GM18858 (cell line): ENCODE results near the gene INSRR.

Source experiments
- ATAC-seq: cut with Tn5 transposase; IDR thresholded peaks from one replicate; pipeline ENCODE4 v1.9.1; 2021; ENCODE audit not compliant: unreplicated experiment

Gene INSRR

DNA sequence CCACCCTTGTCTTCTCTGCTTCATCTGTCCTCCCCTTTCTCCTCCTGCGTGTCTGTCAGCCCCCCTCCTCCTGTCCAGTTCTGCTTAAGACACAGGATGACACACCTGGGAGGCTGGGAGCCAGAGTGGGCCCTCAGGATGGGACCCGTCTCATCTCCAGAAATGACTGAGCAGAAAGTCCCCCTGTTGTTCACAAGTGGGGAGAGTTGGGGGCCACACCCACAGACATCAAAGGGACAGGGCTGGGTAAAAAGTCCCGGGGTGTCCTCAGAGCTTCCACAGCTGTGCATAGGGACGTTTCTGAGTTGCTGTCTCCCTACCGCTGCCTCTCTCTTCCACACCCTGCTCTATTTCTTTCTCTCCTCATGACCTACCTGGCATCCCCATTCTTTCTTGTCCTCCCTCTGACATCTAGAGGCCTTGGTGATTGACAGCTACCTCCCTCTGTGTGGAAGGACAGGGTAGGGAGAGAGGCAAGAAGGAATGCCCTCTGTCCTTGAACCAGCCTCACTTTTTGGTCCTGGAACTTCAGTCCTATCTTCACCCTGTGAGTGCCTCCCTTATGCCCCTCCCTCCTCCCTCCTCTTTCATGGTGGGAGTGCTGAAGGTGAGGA, 22.8 kb downstream of the INSRR start:
- ATAC-seq, result no peak

DNA sequence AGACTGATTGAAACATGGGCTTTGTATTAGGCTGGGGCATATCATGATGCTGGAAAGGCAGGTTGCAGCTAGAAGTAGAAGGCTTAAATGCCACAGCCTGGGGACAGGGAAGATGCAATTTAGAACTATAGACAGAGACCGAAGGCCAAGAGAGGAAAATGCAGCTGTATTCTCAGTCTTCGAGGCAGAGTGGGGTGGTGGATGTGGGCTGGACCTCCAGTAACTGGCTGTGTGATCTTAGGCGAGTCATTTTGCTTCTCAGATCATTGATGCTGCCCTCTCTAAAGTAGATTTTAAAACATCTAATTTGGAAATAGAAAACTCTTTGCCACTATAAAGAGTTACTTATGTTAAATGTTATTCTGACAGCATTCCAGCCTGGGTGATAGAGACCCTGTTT, 24.6 kb downstream of the INSRR start:
- no peak for ATAC-seq

DNA sequence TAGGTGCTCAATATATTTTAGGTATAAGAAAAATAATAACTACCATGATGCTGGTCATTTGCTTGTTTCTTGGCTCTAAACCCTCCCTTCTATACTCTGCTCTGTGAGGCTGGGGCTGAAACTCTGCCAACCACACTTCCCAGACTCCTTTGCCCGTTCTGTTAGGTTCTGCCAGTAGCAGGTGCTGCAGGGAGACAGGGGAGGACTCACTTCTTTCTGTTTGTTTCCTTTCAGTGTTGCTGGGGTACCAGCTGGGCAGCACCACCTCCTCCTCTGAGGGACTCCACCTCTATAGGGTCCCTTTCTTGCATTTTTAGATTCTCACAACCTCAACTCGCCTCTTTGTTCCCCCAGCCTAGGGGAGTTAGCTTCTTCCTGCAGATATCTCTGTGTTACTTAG, 25.3 kb downstream of the INSRR start:
- no peak for ATAC-seq

DNA sequence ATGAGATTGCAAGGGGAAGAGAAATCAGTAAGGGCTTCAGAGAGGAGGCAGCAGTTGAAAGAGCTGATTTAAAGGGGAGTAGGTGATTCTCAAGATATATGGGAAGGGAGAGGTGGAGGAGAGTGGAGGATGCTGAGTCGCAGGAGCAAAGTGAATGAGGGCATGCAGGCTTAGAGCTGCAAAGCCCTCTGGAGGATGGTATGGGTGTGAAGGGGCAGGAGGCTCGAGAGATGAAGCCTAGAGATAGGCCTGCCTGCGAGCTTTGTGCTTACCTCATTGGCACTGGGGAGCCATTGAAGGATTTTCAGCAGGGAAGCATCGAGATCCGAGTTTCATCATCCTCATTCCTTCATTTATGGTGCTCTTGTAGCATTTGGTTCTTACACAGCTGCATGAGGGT, 26.5 kb downstream of the INSRR start:
- no peak for ATAC-seq

DNA sequence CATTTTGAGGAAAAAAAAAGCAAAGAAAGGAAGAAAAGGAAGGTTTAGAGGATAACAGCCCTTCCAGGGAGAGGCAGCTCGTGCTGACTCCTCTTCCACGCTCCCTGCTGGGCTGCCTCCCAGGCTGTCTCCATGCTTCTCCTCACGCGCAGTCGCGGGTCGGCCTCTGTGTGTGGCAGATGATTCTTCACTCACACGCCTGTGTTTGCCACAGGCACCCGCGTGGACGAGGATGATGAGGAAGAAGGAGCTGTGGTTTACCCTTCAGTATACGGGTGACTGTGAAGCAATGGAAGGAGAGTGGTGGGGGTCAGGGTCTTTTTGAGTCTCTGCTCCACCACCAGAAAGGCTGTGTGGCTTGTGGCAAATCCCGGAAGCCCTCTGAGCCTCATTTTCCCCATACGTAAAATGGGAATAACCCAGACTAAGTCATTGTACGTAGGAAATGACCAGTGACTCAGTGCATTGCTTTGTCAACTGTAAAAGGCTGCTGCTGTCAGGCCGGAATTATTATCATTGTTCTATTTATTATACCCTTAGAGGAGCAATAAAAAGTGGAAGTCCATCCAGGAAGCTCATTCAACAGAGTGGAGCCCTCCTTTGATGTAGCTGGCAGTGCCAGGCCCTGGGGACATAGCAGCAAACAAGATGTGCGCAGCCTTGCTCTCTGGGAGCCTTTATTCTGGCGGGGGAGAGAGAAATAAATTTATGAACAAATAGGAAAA, 30.4 kb downstream of the INSRR start:
- no peak for ATAC-seq

DNA sequence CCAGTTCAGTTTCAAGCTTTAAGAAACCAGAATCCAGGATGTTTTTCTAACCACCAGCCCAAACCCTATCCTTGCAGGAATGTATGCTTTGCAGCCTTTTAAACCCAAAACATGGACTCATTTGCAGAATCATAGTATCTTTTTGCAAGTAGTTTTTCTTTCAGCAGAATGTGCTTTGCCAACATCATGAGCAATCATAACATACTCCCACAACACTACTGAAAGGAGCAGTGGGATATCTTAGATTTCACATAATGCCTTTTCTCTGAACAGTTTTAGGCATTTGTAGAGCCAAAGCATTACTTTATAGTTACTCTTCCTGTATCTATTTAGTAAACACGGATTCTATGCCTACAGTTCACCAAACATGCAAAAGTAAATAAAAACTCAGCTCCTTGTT, 32.3 kb downstream of the INSRR start:
- no peak for ATAC-seq

DNA sequence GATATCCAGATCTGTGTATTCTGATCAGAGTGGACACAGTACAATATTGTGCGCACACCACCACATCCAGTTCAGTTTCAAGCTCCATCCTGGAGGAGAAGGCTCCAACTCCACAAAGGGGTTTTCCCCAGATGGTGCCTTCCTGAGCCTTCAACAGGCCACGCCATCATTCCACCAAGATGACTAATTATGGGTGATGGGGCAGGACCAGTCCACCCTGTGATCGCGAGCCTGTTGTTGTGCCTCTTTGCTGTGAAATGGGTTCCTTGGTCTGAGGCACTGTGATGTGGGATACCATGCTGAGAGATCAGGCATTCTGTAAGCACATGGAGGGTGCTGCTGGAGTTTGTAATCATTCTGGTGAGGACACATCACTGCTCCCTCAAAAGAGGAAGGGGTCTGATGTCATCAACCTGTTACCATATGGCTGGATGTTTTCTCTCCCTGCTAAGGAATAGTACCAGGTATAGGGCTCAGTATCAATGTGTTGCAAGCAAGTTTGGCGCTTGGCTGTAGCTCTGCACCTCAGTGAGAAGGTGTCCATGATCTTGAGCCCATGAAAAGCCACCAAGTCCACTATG, 35.6 kb downstream of the INSRR start:
- ATAC-seq, result no peak

DNA sequence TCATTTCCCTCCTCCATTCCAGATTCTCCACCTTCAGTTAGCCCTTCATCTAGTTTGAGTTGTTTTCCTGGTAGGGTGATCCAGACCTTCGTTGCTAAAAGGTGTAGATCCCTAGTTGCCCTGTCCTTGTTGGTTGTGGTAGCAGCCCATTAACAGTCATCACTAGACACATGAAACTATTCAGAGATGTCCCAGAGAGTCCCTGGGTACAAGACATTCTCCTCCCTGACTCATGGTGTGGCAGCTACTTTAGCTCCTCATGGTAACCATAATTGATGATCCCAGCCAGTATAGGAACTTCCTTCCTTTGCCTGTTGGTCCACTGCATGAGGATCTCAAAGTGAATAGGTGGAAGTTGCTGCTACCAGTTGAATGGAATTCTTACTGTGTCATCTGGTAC, 36.2 kb downstream of the INSRR start:
- no peak for ATAC-seq

DNA sequence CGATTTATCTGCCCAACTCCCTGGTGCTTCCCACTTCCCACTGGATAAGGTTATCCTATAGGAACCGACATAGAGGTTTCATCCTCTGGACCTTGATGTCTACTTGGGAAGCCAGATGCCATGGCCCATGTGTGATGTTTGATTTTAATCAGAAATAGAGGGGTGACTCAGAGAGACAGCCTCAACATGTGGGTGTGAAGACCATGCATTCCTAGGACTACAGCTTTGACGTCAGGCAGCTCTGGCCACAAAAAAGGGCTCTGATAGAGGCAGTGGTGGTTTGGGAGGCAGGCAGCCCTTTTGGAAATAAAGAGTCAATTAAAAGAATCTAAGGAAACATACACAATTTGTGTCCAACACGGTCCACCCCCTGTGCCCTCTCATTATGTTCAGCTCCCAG, 37.1 kb downstream of the INSRR start:
- no peak for ATAC-seq

DNA sequence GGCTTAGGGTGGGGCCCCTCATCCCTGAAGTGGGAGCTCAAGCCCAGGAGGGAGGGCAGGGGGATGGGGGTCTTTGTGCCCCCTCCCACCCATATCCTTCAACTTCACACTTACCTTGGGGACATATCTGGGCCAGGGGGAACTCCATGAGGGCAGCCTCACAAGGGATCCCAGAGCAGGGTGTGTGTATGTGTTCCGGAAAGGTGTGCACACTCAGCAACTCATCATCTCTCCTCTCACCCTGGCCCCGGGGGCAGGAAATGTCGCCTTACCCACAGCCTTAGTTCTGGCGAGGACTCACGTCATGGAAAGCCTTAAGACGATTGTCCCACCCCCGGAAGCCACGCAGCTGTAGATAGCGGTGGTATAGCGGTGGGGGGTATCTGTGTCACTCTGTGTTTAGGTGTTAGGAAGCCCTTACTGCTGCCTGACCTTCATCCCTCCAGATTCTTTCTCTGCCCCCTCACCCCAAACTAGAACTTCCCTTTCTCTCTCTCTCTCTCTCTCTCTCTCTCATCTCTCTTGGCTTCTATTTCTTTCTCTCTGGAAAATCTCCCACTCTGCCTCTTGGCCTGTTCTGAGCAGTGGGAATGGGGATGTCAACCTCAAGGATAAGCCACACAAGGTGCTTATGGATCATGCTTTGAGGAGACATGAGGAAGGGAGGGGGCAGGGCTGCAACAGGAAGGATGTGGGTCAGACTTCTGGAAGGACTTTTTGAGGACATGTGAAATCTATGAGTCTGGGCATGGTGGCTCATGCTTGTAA, 42.2 kb downstream of the INSRR start, which contains the start of gene SH2D2A:
Gene SH2D2A (minus strand): TSS at position 288 of the 768 bp plus-strand sequence. CDS start 140 bp downstream, at position 148.
- peak; percentile 63 for ATAC-seq

DNA sequence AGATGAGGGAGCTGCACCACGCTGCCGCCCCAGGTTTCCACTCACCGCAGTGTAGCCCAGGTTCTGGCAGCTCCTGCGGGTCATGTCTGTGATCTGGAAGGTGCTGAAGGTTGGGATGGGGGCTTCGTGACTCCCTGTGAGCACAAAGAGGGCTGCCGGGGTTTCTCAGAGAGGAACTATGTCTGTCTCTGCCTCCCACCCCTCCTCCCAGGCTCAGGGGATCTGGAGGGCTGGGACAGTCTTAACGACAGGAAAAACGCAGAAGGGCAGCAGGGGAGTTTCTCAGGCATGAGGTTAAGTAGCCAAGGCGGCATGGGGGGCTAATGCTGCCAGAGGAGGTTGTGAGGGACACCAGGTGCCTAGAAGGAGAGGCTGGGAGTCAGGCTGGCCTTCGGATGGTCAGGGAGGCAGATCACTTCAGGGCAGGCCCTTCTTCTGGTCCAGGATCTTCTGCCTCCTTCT, 42.9 kb downstream of the INSRR start:
- ATAC-seq, result no peak

DNA sequence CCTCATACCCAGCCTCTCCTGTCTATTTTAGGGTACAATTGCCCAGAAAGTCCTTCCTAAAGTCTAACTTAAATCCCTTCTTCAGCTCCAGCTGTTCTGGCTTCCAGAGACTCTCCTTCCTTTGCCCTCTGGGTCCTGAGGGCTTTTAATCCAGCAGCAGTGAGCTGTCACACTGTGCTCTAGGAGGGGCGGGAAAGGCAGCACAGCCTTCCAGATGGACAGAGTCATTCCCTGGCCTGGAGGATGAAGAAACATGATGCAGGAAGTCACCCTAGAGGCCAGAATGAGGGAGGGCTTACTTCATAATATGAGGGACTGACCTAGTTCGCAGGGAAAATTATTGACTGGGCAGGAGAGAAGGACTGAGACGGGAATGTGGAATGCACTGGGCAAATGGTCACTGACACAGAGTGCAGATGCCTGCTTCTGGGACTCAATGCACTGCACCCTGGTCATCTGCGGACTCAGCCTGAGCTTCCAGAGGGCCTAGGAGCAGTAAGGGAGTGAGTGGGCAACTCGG, 43.5 kb downstream of the INSRR start:
- no peak for ATAC-seq

DNA sequence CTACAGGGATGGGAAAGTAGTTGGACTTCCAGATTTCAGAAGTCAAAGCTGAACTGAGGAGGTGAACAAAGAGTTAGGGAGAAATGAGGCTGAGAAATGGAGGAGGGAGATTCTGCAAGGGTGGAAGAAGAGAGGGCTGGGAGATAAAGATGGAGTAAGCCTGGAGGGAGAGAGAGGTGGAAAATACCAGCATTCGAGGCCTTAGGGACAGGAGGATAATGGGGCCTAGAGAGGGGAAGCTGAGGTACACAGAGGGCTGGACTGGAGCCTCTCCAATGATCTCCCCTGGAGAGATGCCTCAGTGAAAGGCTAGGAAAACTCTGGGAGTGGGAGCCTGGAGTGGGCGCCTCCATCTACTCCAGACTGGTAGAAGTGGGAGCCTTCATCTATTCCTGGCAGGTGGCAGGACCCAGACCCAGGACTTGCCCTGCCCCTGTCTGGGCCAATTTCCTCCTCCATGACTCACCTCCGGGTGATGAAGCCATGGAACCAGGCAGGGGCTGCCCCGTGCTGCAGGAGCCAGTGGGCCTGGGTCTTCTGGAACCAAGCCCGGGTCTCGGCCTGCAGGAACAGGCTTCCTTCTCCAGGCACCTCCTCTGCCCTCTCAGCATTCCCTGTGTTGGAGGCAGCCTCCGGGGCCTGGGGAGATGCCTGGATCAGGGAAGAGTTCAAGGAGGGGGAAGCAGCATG, 44.2 kb downstream of the INSRR start:
- no peak for ATAC-seq

DNA sequence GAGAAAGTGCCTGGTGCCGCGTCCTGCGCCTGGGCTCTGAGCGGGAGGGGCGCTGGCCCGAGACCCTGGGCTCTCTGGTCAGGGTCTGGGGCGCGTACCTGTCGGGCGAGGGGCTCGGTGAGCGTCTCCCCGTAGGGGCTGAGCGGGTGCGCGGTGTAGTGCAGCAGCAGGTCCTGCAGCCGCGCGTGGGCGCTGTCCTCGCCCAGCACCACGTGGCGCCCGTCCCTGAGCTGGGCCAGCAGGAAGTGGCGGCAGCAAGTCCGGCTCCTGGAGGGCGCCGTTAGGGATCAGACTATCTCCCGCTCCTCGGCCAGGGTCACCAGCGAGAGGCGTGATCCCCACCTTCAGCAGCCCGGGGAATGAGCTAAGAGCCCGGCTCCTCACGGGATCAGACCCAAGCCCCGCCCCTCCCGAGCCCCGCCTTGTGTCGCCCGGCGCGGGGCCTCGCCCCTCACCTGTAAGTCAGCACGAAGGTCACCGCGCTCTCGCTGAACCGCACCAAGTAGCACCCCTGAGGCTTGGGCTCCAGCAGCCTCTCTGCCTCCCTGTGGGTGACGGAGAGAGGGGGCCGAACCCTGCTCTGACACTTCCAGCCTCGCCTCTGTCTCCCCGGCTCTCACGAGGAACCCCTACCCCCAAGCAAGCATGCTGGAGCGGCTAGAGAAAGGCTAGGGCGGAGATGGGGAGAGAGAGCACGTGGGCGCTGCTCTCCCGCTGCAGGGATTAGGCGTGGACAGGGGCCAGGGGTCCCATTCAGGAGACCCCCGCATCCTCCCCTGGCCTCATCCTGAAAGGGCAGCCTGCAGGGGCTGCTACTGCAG, 45.0 kb downstream of the INSRR start:
- no peak for ATAC-seq

DNA sequence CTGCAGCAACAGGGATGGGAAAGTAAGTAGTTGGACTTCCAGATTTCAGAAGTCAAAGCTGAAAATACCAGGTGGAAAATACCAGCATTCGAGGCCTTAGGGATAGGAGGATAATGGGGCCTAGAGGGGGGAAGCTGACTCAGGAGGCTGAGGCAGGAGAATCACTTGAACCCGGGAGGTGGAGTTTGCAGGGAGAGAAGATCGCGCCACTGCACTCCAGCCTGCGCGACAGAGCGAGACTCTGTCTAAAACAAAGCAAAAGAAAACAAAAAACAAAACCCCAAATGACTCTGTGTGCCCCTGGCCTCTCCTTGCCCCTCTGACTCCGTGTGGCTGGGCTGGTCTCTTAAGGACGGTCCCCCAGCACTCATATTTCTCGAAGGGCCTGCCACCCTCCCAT, 45.6 kb downstream of the INSRR start:
- no peak for ATAC-seq

DNA sequence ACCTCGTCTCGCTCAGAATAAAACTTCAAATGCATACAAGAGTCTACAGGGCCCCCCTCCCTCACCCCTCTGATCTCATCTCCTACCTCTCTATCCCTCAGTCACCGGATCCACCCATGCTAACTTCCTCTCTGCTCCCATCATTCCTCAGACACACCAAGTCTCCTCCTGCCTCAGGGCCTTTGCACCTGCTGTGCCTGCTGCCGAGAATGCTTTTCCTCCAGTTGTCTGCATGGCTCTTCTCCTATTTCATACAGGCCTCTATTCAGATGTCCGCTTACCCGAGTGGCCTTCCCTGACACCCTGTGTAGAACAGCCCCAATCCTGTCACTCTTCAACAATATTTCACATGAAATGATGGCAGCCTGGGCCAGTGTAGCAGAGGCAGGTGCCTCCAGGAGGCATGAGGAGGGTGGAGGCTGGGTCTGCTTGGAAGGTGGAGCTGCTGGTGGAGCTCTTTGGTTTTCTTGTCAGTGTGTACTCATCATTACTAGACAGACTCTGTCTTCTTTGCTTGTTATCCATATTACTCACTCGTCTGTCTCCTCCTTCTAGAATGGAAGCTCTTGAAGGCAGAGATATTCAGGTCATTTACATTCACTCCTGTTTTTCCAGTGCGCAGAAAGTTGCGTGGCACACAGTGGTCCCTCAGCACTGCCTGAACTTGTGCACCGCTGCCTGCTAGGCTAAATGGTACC, 46.5 kb downstream of the INSRR start:
- no peak for ATAC-seq

DNA sequence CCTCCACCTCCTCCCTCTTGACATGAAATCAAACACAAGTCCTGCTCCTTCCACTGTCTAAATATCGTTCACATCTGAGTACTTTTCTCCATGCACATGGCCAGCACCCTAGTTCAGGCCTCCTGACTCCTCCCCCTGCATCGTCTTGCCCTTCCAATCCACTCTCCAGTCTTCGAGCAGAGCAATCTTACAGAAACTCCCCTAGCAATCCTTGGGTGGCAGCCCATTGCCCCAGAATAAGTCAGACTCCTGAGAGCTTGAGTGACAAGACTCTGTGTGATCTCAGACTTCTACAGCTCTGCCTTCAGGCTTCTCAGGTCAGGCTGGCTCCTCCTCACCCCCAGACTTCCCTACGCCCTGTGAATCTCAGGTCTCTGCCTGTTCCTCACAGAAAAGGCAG, 47.7 kb downstream of the INSRR start:
- ATAC-seq, result no peak

DNA sequence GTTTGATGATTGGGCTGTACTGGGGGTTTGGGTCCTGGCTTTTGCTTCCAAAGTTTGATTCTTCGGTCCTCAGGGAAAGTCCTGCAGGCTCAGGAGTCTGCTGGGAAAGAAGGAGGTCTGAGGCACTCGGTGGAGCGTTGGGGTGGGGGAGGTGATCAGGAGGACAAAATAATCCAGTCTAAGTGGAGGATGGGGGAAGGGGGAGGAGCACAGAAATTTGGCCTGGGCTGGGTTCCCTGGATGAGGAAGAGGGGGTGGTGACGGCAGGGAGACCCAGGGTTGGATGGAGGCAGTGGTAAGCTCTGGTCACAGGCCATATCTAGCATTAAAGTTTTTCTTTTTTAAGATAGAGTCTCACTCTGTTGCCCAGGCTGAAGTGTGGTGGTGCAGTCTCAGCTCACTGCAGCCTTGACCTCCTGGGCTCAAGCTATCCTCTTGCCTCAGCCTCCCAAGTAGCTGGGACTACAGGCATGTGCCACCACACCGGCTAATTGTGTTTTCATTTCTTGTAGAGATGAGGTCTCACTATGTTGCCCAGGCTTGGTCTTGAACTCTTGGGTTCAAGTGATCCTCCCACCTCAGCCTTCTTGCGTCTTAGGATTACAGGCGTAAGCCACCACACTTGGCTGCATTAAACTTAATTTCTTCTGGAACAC, 49.1 kb downstream of the INSRR start:
- no peak for ATAC-seq

DNA sequence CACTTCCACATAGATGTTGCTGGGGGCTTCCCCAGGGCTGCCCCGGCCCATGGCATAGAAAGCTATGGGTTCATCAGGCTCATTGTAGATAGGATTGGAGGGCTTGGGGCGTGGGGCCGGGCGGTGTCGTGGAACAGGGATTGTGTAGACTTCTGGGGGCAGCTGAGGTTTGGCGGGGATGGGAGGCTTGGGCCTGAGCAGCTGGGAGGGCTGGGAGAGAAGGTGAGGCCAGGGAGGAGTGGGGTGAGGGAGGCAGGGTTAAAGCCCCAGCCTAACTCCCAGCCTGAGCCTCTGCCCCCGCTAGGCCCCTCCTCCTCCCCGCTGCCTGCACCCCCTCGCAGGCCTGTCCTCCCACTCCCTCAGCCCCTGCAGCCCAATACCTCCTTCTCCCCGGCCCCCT, 49.6 kb downstream of the INSRR start:
- ATAC-seq, result no peak
